ENCODE measurements around the gene SERPINB8.

The SERPINB8 gene

DNA sequence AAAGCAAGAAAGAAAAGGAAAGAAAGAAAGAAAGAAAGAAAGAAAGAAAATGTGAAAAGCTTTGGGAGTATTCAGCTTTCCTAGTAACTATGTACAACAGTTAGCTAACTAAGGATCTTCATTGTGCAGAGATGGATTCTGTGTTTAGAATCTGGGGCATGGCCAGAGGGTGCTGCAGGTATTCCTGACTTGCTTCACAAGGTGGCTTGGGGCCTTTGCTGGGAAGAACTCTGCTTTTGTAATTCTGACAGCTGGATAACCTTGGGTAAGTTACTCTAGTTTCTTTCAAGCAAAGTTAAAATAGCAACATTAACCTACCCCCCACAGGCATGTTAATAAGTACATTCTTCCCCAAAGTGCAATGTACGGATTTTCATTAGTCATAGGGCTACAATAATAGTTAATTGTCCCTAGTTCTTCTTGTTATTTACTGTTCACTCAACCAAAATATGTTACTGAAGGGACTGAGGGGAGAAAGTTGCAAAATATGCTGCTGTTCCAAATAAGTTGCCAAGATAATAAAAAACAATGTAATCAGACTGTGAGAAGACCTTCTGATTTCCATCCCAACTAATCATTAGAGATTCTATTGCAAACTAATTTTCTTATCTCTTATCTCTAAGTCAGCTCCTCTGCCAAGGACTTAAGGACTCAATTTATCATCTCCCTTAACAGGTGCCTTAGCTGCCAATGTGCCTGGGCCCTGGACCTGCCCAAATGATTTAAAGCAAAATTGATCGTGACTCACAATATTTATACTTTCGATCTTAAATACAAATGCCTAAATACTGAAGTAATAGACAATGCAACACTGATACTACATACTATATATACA lies 50.3 kb downstream of the SERPINB8 start:
- H3K27me3 Mint-ChIP-seq = no peaks in the 10 kb centered on the region

DNA sequence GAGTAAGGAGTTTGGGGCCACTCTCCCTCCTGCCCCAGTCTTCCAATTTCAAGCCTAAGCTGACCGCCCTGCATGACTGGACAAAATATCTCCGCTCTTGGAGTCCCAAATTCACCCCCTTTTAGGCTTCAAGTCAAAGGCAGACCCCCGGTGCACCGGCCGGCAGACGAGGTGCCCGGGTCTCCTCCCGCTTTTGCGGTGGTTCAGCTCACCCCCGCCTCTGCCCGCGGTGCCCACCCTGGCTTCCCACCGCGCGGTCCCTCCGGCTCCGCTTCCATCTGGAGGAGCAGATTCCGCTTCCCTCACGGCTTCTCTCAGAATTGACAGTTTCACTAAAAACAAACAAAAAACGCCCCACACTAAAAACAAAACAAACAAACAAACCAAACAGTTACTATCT lies 56.5 kb downstream of the SERPINB8 start:
- Mint-ChIP-seq H3K9me3 (ENCODE audit: low read depth) (no peaks in the 10 kb centered on the region), H3K4me3 (no peak overlapping the region), H3K36me3 (no peaks in the 10 kb centered on the region), H3K27ac (no peak overlapping the region), H3K4me1 (ENCODE audit: low read depth) (no peaks in the 10 kb centered on the region), H3K27me3 (peaks cover 8% of the 10 kb centered on the region)

More for the DNA sequence above, 50.3 kb downstream of the SERPINB8 start:
- no peak overlapping the region for H3K27ac Mint-ChIP-seq
- no peaks in the 10 kb centered on the region for H3K36me3 Mint-ChIP-seq
- no peaks in the 10 kb centered on the region for H3K9me3 Mint-ChIP-seq (ENCODE audit: low read depth)
- H3K4me3 Mint-ChIP-seq = no peak overlapping the region
- no peaks in the 10 kb centered on the region for H3K4me1 Mint-ChIP-seq (ENCODE audit: low read depth)

DNA sequence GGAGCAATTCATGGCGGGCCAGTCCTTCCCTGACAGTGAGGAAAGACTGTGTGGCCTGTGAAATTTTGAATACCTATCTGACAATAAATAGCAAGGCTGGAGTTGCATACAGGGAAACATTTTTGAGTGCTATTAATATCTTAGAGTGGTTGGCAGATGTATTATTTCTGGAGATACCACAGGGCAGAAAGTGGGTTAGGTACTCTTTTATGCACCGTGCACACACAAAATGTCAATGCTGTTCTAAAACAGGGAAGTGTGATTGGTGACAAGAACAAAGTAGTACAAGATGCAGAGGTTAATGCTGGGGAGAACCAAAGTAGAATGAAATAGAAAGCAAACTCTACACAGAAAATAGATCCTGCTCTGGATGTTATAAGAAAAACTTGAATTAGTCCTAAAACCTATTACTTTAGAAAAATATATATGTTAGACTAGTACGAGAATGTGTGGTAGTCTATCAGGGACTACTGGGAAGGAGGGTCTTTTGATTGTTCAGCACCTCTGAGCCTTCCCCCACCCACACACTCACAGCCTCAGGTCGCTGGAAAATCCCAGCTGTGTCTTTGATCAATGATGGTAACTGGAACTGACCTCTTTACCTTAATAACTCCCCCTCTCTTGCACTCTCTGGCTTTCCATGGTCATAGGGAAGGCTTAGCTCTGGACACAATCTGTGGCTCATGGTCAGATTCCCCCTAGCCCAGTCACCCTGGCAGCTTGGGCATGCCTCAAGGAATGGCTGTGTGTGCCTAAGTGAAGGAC lies 58.2 kb downstream of the SERPINB8 start:
- Mint-ChIP-seq H3K27ac (no peak overlapping the region), H3K4me1 (ENCODE audit: low read depth) (no peaks in the 10 kb centered on the region), H3K4me3 (no peak overlapping the region), H3K36me3 (no peaks in the 10 kb centered on the region), H3K9me3 (ENCODE audit: low read depth) (no peaks in the 10 kb centered on the region), H3K27me3 (peaks cover 8% of the 10 kb centered on the region)

DNA sequence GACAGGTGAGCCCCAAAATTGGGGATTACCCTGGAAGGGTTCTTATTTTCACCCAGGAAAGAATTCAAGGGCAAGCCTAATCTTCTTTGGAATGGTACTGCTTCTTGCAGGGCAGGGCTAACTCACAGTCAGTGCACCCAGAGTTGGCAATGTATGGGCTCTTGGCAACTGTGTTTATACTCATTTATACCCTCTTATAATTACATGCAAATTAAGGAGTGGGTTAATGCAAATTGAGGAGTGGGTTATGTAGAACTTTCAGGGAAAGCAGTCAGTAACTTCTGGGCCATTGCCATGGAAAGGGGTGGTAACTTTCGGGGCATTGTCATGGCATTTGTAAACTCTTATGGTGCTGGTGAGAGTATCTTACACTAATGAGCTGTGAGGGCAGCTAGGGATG lies 59.2 kb downstream of the SERPINB8 start:
- Mint-ChIP-seq H3K9me3 (ENCODE audit: low read depth) (no peaks in the 10 kb centered on the region), H3K4me3 (no peak overlapping the region), H3K4me1 (ENCODE audit: low read depth) (no peaks in the 10 kb centered on the region), H3K36me3 (no peaks in the 10 kb centered on the region), H3K27ac (no peak overlapping the region), H3K27me3 (peaks cover 8% of the 10 kb centered on the region)

DNA sequence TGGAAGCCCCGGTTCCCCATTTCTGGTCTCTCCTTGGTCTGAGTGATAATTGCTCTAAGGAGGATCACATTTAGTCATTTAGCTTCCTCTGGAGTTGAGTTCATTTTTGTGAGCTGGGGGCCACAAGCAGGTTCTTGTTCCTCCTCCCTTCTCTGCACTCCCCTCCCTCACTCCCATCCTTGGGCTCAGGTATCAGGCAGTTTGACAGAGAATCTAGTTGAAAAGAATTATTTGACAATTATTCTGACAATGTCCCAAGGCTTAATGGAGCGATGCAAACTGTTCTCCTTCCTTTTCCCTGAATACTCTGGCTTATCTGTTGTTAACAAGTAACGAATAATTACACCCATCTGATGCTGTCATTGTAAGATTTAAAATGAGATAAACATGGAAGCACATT lies 61.5 kb downstream of the SERPINB8 start:
- H3K4me1 Mint-ChIP-seq (ENCODE audit: low read depth) = no peaks in the 10 kb centered on the region
- H3K27me3 Mint-ChIP-seq = peaks cover 8% of the 10 kb centered on the region
- no peaks in the 10 kb centered on the region for H3K9me3 Mint-ChIP-seq (ENCODE audit: low read depth)
- H3K27ac Mint-ChIP-seq = no peak overlapping the region
- no peaks in the 10 kb centered on the region for H3K36me3 Mint-ChIP-seq
- no peak overlapping the region for H3K4me3 Mint-ChIP-seq

DNA sequence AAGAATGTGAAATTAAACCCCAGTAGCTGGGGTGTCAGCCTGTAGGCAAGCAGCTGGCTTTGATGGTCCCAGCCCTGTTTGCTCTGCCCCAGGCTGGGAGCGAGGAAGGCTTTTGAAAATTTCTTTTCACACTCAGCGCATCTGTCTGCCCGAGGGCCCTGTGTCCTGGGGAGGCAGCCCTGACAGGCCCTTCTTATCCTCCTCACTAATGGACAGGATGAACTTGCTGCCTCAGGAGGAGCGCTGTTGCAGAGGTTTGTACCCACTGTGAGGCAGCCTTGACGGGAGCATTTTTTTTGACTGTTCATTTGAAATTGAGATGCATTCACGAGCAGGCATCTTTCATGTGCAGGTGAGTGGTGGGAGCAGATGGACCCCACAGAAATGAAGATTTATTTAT lies 62.4 kb downstream of the SERPINB8 start:
- H3K27me3 Mint-ChIP-seq = peaks cover 8% of the 10 kb centered on the region
- H3K27ac Mint-ChIP-seq = no peak overlapping the region
- H3K4me3 Mint-ChIP-seq = no peak overlapping the region
- no peaks in the 10 kb centered on the region for H3K4me1 Mint-ChIP-seq (ENCODE audit: low read depth)
- no peaks in the 10 kb centered on the region for H3K9me3 Mint-ChIP-seq (ENCODE audit: low read depth)
- no peaks in the 10 kb centered on the region for H3K36me3 Mint-ChIP-seq

DNA sequence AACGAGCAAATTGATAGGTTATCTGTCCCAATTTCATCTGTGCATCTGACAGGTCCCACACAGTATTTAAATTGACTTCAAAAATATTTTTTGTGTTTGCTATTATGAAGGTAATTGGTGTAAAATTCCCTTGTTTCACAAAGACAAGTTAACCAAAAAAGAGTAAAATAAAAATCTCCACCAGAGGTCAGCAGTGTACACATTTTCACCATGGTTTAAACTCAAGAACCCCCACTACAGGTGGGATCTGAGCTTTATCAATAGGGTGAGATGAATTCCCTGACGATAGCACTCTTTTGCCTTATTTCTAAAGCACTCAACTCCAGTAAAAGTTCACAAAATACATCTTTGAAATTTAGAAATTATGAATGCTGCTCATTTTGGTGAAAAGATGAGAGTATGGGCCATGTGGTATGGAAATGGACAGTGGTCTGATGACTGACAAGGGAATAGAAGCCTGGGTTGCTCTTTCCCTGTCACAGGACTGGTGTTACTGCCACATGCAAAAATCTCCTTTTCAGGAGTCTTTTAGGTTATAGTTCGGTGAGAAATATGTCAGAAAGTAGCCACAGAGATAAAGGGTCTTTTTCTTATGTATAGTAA lies 68.0 kb downstream of the SERPINB8 start:
- no peaks in the 10 kb centered on the region for H3K9me3 Mint-ChIP-seq (ENCODE audit: low read depth)
- no peak overlapping the region for H3K4me3 Mint-ChIP-seq
- H3K27ac Mint-ChIP-seq = no peak overlapping the region

More for the DNA sequence above, 68.0 kb downstream of the SERPINB8 start:
- Mint-ChIP-seq H3K36me3 (no peaks in the 10 kb centered on the region), H3K4me1 (ENCODE audit: low read depth) (no peaks in the 10 kb centered on the region), H3K27me3 (no peaks in the 10 kb centered on the region)
